K562 (cell line): ENCODE data around the gene LCA5L. TPM values are rescaled to one million over a fixed set of nuclear protein-coding genes. Genes with fewer than 3 reads are reported as not detected.

Experiments
- CTBP1 ChIP-seq: fragments of 450-650 bp; IDR thresholded peaks from 2 replicates; pipeline ENCODE4 v1.6.1; 2016; ENCODE audit warnings: borderline replicate concordance
- EZH2 ChIP-seq: IDR thresholded peaks from 2 replicates; pipeline ENCODE4 v1.6.1; 2012; ENCODE audit warnings: low read depth, mild to moderate bottlenecking, inconsistent platforms, low read length, borderline replicate concordance
- HNRNPUL1 ChIP-seq: fragments of 200-400 bp; formaldehyde crosslinking; IDR thresholded peaks from 2 replicates; pipeline ENCODE4 v1.6.1; 2017; ENCODE audit warnings: low read length
- NFRKB ChIP-seq: fragments of 450-650 bp; IDR thresholded peaks from 2 replicates; pipeline ENCODE4 v1.6.1; 2016; ENCODE audit warnings: low read depth
- TARDBP ChIP-seq: fragments of 450-650 bp; IDR thresholded peaks from 2 replicates; pipeline ENCODE4 v1.6.1; 2016
- ZFX ChIP-seq: sonication (generic); formaldehyde crosslinking; IDR thresholded peaks from 2 replicates; pipeline ENCODE4 v1.8.0; 2022; ENCODE audit warnings: mild to moderate bottlenecking, missing genetic modification reagents, moderate library complexity
- ZNF639 ChIP-seq, 2 experiments: fragments of 200-800 bp in 1 of 2; sonication (Bioruptor generic) in 1 of 2; sonication (generic) in 1 of 2; formaldehyde crosslinking in 1 of 2; IDR thresholded peaks in 1 of 2; conservative IDR thresholded peaks in 1 of 2; 2 replicates each; pipeline versions ENCODE4 v1.5.0 to v1.6.1; 2016 to 2020; ENCODE audit warnings: missing compliant biosample characterization in 1 of 2, missing genetic modification characterization in 1 of 2, missing genetic modification reagents in 1 of 2
- polyA plus RNA-seq, 8 experiments: library from polyadenylated mRNA; depleted of rRNA in 4 of 8; stranded (reverse) in 5 of 8; unstranded in 3 of 8; fragments of >200 nt; fragmentation: Nextera tagmentation in 2 of 8; fragmentation: Illumina TruSeq in 1 of 8; extraction: Ambion mirVana in 2 of 8; extraction: Trizol in 1 of 8; gene quantifications; 2 replicates each; pipeline versions ENCODE4 v1.2.1 to v1.2.3, GENCODE V29; 2011 to 2014; ENCODE audit warnings: inconsistent platforms in 1 of 8, missing spikeins in 1 of 8
- total RNA-seq, 7 experiments: library from RNA; depleted of rRNA in 6 of 7; stranded (reverse); fragments of >200 nt in 6 of 7; fragmentation: Illumina TruSeq in 2 of 7; extraction: Trizol in 2 of 7; gene quantifications; 2 replicates each; pipeline versions ENCODE4 v1.2.1 to v1.2.3, GENCODE V29; 2011 to 2021; ENCODE audit warnings: low replicate concordance in 1 of 7
- TF ChIP-seq, protein P1 (sequence below): sonication (generic); formaldehyde crosslinking; IDR thresholded peaks from 2 replicates; pipeline ENCODE4 v1.4.0; 2020; ENCODE audit warnings: mild to moderate bottlenecking, missing genetic modification reagents
- TF ChIP-seq, protein P2 (sequence below): fragments of 450-650 bp; formaldehyde crosslinking; IDR thresholded peaks from 2 replicates; pipeline ENCODE4 v1.4.0; 2022; ENCODE audit warnings: missing genetic modification characterization
- TF ChIP-seq, protein P3 (sequence below): fragments of 450-650 bp; IDR thresholded peaks from 2 replicates; pipeline ENCODE4 v1.6.1; 2016; ENCODE audit warnings: mild to moderate bottlenecking, moderate library complexity

LCA5L gene
- total and polyA plus RNA-seq, 9 of the 15 experiments (the other 6 are each of a cell fraction or from before 2014, with no cell fraction given), result 1.8 to 4.9 (median 3.8) TPM

GRCh38 chr21:39388038-39388810, 57.4 kb downstream of the LCA5L start (continued):
- no peak for TF ChIP-seq EZH2
- TF ChIP-seq TARDBP, result peak; percentile 80; the same call in 1 of the 2 replicates
- TF ChIP-seq CTBP1, result peak; percentile 91
- TF ChIP-seq ZNF639 (CRISPR knock-in tag; conservative IDR thresholded peaks at IDR 0.05 in 1 of 2, IDR thresholded peaks at IDR 0.05 in 1 of 2), result no peak
- TF ChIP-seq, protein P1, sequence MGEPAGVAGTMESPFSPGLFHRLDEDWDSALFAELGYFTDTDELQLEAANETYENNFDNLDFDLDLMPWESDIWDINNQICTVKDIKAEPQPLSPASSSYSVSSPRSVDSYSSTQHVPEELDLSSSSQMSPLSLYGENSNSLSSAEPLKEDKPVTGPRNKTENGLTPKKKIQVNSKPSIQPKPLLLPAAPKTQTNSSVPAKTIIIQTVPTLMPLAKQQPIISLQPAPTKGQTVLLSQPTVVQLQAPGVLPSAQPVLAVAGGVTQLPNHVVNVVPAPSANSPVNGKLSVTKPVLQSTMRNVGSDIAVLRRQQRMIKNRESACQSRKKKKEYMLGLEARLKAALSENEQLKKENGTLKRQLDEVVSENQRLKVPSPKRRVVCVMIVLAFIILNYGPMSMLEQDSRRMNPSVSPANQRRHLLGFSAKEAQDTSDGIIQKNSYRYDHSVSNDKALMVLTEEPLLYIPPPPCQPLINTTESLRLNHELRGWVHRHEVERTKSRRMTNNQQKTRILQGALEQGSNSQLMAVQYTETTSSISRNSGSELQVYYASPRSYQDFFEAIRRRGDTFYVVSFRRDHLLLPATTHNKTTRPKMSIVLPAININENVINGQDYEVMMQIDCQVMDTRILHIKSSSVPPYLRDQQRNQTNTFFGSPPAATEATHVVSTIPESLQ (CRISPR knock-in tag), result no peak
- TF ChIP-seq, protein P2, sequence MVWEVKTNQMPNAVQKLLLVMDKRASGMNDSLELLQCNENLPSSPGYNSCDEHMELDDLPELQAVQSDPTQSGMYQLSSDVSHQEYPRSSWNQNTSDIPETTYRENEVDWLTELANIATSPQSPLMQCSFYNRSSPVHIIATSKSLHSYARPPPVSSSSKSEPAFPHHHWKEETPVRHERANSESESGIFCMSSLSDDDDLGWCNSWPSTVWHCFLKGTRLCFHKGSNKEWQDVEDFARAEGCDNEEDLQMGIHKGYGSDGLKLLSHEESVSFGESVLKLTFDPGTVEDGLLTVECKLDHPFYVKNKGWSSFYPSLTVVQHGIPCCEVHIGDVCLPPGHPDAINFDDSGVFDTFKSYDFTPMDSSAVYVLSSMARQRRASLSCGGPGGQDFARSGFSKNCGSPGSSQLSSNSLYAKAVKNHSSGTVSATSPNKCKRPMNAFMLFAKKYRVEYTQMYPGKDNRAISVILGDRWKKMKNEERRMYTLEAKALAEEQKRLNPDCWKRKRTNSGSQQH (CRISPR knock-in tag), result peak; percentile 76; the same call in 1 of the 2 replicates
- 0 out of 2 replicates have a peak, but pooled peaks have one; percentile 58 for TF ChIP-seq NFRKB
- TF ChIP-seq ZFX (CRISPR knock-in tag), result peak; percentile 94
- TF ChIP-seq, protein P3, sequence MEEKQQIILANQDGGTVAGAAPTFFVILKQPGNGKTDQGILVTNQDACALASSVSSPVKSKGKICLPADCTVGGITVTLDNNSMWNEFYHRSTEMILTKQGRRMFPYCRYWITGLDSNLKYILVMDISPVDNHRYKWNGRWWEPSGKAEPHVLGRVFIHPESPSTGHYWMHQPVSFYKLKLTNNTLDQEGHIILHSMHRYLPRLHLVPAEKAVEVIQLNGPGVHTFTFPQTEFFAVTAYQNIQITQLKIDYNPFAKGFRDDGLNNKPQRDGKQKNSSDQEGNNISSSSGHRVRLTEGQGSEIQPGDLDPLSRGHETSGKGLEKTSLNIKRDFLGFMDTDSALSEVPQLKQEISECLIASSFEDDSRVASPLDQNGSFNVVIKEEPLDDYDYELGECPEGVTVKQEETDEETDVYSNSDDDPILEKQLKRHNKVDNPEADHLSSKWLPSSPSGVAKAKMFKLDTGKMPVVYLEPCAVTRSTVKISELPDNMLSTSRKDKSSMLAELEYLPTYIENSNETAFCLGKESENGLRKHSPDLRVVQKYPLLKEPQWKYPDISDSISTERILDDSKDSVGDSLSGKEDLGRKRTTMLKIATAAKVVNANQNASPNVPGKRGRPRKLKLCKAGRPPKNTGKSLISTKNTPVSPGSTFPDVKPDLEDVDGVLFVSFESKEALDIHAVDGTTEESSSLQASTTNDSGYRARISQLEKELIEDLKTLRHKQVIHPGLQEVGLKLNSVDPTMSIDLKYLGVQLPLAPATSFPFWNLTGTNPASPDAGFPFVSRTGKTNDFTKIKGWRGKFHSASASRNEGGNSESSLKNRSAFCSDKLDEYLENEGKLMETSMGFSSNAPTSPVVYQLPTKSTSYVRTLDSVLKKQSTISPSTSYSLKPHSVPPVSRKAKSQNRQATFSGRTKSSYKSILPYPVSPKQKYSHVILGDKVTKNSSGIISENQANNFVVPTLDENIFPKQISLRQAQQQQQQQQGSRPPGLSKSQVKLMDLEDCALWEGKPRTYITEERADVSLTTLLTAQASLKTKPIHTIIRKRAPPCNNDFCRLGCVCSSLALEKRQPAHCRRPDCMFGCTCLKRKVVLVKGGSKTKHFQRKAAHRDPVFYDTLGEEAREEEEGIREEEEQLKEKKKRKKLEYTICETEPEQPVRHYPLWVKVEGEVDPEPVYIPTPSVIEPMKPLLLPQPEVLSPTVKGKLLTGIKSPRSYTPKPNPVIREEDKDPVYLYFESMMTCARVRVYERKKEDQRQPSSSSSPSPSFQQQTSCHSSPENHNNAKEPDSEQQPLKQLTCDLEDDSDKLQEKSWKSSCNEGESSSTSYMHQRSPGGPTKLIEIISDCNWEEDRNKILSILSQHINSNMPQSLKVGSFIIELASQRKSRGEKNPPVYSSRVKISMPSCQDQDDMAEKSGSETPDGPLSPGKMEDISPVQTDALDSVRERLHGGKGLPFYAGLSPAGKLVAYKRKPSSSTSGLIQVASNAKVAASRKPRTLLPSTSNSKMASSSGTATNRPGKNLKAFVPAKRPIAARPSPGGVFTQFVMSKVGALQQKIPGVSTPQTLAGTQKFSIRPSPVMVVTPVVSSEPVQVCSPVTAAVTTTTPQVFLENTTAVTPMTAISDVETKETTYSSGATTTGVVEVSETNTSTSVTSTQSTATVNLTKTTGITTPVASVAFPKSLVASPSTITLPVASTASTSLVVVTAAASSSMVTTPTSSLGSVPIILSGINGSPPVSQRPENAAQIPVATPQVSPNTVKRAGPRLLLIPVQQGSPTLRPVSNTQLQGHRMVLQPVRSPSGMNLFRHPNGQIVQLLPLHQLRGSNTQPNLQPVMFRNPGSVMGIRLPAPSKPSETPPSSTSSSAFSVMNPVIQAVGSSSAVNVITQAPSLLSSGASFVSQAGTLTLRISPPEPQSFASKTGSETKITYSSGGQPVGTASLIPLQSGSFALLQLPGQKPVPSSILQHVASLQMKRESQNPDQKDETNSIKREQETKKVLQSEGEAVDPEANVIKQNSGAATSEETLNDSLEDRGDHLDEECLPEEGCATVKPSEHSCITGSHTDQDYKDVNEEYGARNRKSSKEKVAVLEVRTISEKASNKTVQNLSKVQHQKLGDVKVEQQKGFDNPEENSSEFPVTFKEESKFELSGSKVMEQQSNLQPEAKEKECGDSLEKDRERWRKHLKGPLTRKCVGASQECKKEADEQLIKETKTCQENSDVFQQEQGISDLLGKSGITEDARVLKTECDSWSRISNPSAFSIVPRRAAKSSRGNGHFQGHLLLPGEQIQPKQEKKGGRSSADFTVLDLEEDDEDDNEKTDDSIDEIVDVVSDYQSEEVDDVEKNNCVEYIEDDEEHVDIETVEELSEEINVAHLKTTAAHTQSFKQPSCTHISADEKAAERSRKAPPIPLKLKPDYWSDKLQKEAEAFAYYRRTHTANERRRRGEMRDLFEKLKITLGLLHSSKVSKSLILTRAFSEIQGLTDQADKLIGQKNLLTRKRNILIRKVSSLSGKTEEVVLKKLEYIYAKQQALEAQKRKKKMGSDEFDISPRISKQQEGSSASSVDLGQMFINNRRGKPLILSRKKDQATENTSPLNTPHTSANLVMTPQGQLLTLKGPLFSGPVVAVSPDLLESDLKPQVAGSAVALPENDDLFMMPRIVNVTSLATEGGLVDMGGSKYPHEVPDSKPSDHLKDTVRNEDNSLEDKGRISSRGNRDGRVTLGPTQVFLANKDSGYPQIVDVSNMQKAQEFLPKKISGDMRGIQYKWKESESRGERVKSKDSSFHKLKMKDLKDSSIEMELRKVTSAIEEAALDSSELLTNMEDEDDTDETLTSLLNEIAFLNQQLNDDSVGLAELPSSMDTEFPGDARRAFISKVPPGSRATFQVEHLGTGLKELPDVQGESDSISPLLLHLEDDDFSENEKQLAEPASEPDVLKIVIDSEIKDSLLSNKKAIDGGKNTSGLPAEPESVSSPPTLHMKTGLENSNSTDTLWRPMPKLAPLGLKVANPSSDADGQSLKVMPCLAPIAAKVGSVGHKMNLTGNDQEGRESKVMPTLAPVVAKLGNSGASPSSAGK, result peak; percentile 89
- TF ChIP-seq HNRNPUL1, result no peak
